Keratinocyte (primary cell): ENCODE measurements around the gene ZC3H4.

Source experiments
- CTCF ChIP-seq, 3 experiments: IDR thresholded peaks in 1 of 3; conservative IDR thresholded peaks in 1 of 3; optimal IDR thresholded peaks in 1 of 3; 2 replicates in 2 of 3; 3 replicates in 1 of 3; pipeline versions ENCODE3 to v1.5.1; 2011; ENCODE audit warnings: low read length in 3 of 3, mild to moderate bottlenecking in 3 of 3, moderate library complexity in 2 of 3, control low read depth in 1 of 3, inconsistent platforms in 1 of 3; ENCODE audit not compliant: insufficient read depth in 2 of 3; ENCODE audit errors: extremely low read depth in 1 of 3
- EZH2 ChIP-seq: IDR thresholded peaks from one replicate; pipeline ENCODE4 v1.6.1; 2012; ENCODE audit warnings: inconsistent platforms, mild to moderate bottlenecking, low read length, moderate library complexity

GRCh38 chr19:47084879-47085439, 28.6 kb downstream of the ZC3H4 start:
- TF ChIP-seq CTCF (optimal IDR thresholded peaks at IDR 0.05 in 1 of 3, IDR thresholded peaks at IDR 0.05 in 1 of 3, conservative IDR thresholded peaks at IDR 0.05 in 1 of 3; ENCODE audit: extremely low read depth in 1 of 3, insufficient read depth in 2 of 3, low read length in 3 of 3): no peak
- TF ChIP-seq EZH2: no peak
